ENCODE data around the gene ITGA4. TPM values are rescaled to one million over a fixed set of nuclear protein-coding genes. Genes with fewer than 3 reads are reported as not detected.

The ITGA4 gene
- total and polyA plus RNA-seq, 2 donors (not counting 3 experiments of a cell fraction or from before 2014, with no cell fraction given): 1.5 to 2.8 TPM

GRCh38 chr2:181483876-181484275 is 26.7 kb downstream of the ITGA4 start:
- TF ChIP-seq MYC (IDR thresholded peaks at IDR 0.05; ENCODE audit: low read depth, low read length): no peak
- TF ChIP-seq, protein P1, sequence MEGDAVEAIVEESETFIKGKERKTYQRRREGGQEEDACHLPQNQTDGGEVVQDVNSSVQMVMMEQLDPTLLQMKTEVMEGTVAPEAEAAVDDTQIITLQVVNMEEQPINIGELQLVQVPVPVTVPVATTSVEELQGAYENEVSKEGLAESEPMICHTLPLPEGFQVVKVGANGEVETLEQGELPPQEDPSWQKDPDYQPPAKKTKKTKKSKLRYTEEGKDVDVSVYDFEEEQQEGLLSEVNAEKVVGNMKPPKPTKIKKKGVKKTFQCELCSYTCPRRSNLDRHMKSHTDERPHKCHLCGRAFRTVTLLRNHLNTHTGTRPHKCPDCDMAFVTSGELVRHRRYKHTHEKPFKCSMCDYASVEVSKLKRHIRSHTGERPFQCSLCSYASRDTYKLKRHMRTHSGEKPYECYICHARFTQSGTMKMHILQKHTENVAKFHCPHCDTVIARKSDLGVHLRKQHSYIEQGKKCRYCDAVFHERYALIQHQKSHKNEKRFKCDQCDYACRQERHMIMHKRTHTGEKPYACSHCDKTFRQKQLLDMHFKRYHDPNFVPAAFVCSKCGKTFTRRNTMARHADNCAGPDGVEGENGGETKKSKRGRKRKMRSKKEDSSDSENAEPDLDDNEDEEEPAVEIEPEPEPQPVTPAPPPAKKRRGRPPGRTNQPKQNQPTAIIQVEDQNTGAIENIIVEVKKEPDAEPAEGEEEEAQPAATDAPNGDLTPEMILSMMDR (IDR thresholded peaks at IDR 0.05; ENCODE audit: extremely low read depth in 1 of 2, insufficient read depth in 1 of 2, low read depth in 1 of 2, low read length in 2 of 2): no peak
- no peak for TF ChIP-seq POLR2AphosphoS5 (IDR thresholded peaks at IDR 0.05; ENCODE audit: insufficient read depth, low read depth, low read length)
- no peak for TF ChIP-seq MAX (IDR thresholded peaks at IDR 0.05; ENCODE audit: insufficient read depth, insufficient read length)
- no peak for TF ChIP-seq POLR2A (IDR thresholded peaks at IDR 0.05; ENCODE audit: low read depth, low read length)
- Histone ChIP-seq H3K4me2 (ENCODE audit: insufficient read depth, low read length) (no peak overlapping the region), H3K9me3 (replicated peaks; ENCODE audit: control insufficient read depth, insufficient read depth, low read length) (no peaks in the 10 kb centered on the region), H3K27ac (ENCODE audit: insufficient read depth, low read depth, low read length) (no peak overlapping the region), H4K20me1 (replicated peaks; ENCODE audit: control insufficient read depth, extremely low read depth, insufficient read depth, low read length) (no peaks in the 10 kb centered on the region), H3K9me1 (replicated peaks; ENCODE audit: control insufficient read depth, extremely low read depth, insufficient read depth, low read length) (no peaks in the 10 kb centered on the region), H3K36me3 (ENCODE audit: control insufficient read depth in 2 of 2, extremely low read depth in 1 of 2, insufficient read depth in 2 of 2, low read length in 2 of 2) (no peaks in the 10 kb centered on the region), H2AFZ (ENCODE audit: low read depth, low read length) (no peak overlapping the region), H3K79me2 (ENCODE audit: control insufficient read depth, insufficient read depth, low read length) (no peaks in the 10 kb centered on the region), H3K4me3 (replicated peaks in 1 of 3; ENCODE audit: insufficient read depth in 1 of 3, low read depth in 1 of 3, low read length in 3 of 3) (no peak overlapping the region), H3K4me1 (ENCODE audit: control insufficient read depth, extremely low read depth, insufficient read depth, low read length) (no peaks in the 10 kb centered on the region), H3K9ac (replicated peaks; ENCODE audit: extremely low read depth, insufficient read depth, low read length) (no peak overlapping the region), H3K27me3 (ENCODE audit: control insufficient read depth in 2 of 2, insufficient read depth in 2 of 2, low read length in 2 of 2) (no peaks in the 10 kb centered on the region)
- no peak for DNase-seq (ENCODE audit: low read depth, low spot score)
- ChIA-PET POLR2A (no interaction called here), CTCF (no interaction called here)
- BruUV-seq (replicated peaks): no TSS peak
- dilution Hi-C loops (cut with MboI; ENCODE audit: extremely low pct_ligation_motif_present, low sequenced_read_pairs): no loop called here
- intact Hi-C loops (cut with micrococcal nuclease): no loop called here
- no peak for FAIRE-seq

All from endothelial cell of umbilical vein (primary cell).